ENCODE results near the gene HNRNPR. TPM values are rescaled to one million over a fixed set of nuclear protein-coding genes. Genes with fewer than 3 reads are reported as not detected.

Gene HNRNPR
- total and polyA plus RNA-seq, 2 donors (not counting 1 experiment from before 2014, with no cell fraction given) = 52.2 to 132 TPM

DNA sequence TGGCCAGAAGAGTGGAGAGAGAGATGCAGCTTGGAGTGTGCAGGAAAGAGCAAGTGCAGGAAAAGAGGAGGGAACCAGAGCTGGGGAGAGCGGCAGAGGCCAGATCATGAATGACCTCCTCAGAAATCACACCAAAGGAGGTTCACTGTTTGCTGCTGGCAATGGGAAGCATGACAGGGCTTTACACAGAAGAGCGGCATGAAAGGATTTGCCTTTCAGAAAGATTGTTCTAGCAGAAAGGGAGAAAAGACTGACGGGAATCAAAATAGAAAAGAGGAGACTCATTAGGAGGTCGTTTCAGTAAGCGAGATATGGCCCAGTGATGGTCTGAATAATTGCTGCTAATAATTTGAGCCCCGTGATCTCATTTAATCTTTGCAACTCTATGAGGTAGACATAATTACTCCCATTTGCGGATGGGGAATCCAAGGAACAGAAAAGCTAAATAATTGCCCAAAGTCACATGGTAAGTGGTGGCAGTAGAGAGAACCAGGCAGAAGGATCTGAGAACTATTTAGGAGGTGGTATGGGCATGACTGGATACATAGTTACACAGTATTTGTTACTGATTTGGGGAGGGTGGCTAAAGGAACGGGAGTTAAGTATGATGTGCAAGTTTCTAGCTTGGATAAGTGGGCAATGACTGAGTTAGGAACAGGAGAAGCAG lies 12.5 kb upstream of the HNRNPR start:
- TF ChIP-seq, protein P1, sequence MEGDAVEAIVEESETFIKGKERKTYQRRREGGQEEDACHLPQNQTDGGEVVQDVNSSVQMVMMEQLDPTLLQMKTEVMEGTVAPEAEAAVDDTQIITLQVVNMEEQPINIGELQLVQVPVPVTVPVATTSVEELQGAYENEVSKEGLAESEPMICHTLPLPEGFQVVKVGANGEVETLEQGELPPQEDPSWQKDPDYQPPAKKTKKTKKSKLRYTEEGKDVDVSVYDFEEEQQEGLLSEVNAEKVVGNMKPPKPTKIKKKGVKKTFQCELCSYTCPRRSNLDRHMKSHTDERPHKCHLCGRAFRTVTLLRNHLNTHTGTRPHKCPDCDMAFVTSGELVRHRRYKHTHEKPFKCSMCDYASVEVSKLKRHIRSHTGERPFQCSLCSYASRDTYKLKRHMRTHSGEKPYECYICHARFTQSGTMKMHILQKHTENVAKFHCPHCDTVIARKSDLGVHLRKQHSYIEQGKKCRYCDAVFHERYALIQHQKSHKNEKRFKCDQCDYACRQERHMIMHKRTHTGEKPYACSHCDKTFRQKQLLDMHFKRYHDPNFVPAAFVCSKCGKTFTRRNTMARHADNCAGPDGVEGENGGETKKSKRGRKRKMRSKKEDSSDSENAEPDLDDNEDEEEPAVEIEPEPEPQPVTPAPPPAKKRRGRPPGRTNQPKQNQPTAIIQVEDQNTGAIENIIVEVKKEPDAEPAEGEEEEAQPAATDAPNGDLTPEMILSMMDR (IDR thresholded peaks at IDR 0.05) = no peak
- TF ChIP-seq EZH2 (IDR thresholded peaks at IDR 0.05; ENCODE audit: borderline replicate concordance, insufficient read depth, low read depth, low read length, poor library complexity, severe bottlenecking) = no peak
- H4K20me1 ChIP-seq (ENCODE audit: control insufficient read depth, insufficient read depth, low read length, poor library complexity, severe bottlenecking) = no peaks in the 10 kb centered on the region
- no peak overlapping the region for H3K4me3 ChIP-seq (ENCODE audit: control extremely low read depth in 1 of 5, extremely low read depth in 1 of 5, insufficient read depth in 1 of 5, low read depth in 2 of 5, low read length in 4 of 5)
- Mint-ChIP-seq H3K4me3 (no peak overlapping the region), H3K27ac (no peak overlapping the region), H3K9me3 (ENCODE audit: insufficient read depth) (peaks cover 18% of the 10 kb centered on the region), H3K27me3 (no peaks in the 10 kb centered on the region), H3K4me1 (no peaks in the 10 kb centered on the region)
- H3K4me1 ChIP-seq (ENCODE audit: control insufficient read depth in 2 of 2, insufficient read depth in 2 of 2, low read length in 2 of 2) = no peaks in the 10 kb centered on the region
- no peak overlapping the region for H3K27ac ChIP-seq (ENCODE audit: low read length in 2 of 2)
- intact Hi-C loops (cut with micrococcal nuclease) = no loop called here
- peaks cover 0 to 3% of the 10 kb centered on the region in 2 experiments for H3K36me3 ChIP-seq (replicated peaks in 1 of 2; ENCODE audit: control extremely low read depth in 1 of 2, control insufficient read depth in 1 of 2, extremely low read depth in 1 of 2, insufficient read depth in 2 of 2, low read length in 1 of 2)
- 90% methylated on average over 2 of the region's 8 CpGs for WGBS (ENCODE audit: insufficient coverage)
- DNase-seq (no peak), ATAC-seq (ENCODE audit: low read depth) (no peak)
- no peaks in the 10 kb centered on the region for H3K79me2 ChIP-seq (ENCODE audit: control insufficient read depth, insufficient read depth, low read length)
- H3K9ac ChIP-seq (ENCODE audit: low read length) = no peak overlapping the region
- POLR2A ChIA-PET = no interaction called here
- H3K4me2 ChIP-seq (replicated peaks; ENCODE audit: low read depth, low read length, poor library complexity, severe bottlenecking) = no peak overlapping the region
- peaks cover 2 to 17% (median 12%) of the 10 kb centered on the region in 3 donors for H3K9me3 ChIP-seq (ENCODE audit: control extremely low read depth in 1 of 3, control insufficient read depth in 2 of 3, insufficient read depth in 1 of 3, low read length in 2 of 3)
- CTCF ChIA-PET = interaction anchor here (1.4 kb wide), 1 partner anchor 12 kb away, joined by 4 read pairs; the partner anchor contains the start of gene HNRNPR
- H3K27me3 ChIP-seq (replicated peaks in 1 of 4; ENCODE audit: control extremely low read depth in 1 of 4, control insufficient read depth in 3 of 4, insufficient read depth in 4 of 4, low read length in 3 of 4) = no peaks in the 10 kb centered on the region
- no peak overlapping the region for H2AFZ ChIP-seq (ENCODE audit: insufficient read depth, low read depth, low read length, poor library complexity, severe bottlenecking)

DNA sequence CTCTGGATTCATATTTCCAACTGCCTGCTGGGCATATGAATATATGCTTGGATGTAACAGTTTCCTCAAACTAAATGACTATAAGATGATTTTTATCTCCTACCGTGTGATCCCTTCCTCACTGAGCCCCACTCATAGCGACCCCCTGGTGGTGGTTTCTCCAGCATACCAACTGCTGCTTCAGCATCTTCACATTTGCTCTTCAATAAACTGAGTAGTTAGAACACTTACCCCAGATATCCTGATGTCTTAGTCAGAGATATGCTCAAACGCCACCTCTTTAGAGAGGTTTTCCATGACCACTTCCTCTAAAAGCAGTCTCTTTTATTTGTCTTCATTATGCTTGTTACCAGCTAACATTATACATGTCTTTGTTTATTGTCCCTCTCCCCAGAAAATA lies 10.2 kb upstream of the HNRNPR start:
- Histone ChIP-seq H3K4me3 (ENCODE audit: control extremely low read depth in 1 of 5, extremely low read depth in 1 of 5, insufficient read depth in 1 of 5, low read depth in 2 of 5, low read length in 4 of 5) (no peak overlapping the region), H3K27ac (ENCODE audit: low read length in 2 of 2) (no peak overlapping the region), H3K79me2 (ENCODE audit: control insufficient read depth, insufficient read depth, low read length) (no peaks in the 10 kb centered on the region), H3K36me3 (replicated peaks in 1 of 2; ENCODE audit: control extremely low read depth in 1 of 2, control insufficient read depth in 1 of 2, extremely low read depth in 1 of 2, insufficient read depth in 2 of 2, low read length in 1 of 2) (no peaks in the 10 kb centered on the region), H3K4me1 (ENCODE audit: control insufficient read depth in 2 of 2, insufficient read depth in 2 of 2, low read length in 2 of 2) (no peaks in the 10 kb centered on the region), H3K4me2 (replicated peaks; ENCODE audit: low read depth, low read length, poor library complexity, severe bottlenecking) (no peak overlapping the region), H2AFZ (ENCODE audit: insufficient read depth, low read depth, low read length, poor library complexity, severe bottlenecking) (no peak overlapping the region), H3K9ac (ENCODE audit: low read length) (no peak overlapping the region), H4K20me1 (ENCODE audit: control insufficient read depth, insufficient read depth, low read length, poor library complexity, severe bottlenecking) (no peaks in the 10 kb centered on the region), H3K27me3 (replicated peaks in 1 of 4; ENCODE audit: control extremely low read depth in 1 of 4, control insufficient read depth in 3 of 4, insufficient read depth in 4 of 4, low read length in 3 of 4) (no peaks in the 10 kb centered on the region), H3K9me3 (ENCODE audit: control extremely low read depth in 1 of 3, control insufficient read depth in 2 of 3, insufficient read depth in 1 of 3, low read length in 2 of 3) (peaks cover 0 to 10% (median 0%) of the 10 kb centered on the region in 3 donors)
- intact Hi-C loops (cut with micrococcal nuclease) = no loop called here
- ChIA-PET CTCF (no interaction called here), POLR2A (interaction anchor here (0.8 kb wide), 1 partner anchor 10 kb away, joined by 4 read pairs; the partner anchor contains the start of gene HNRNPR)
- Mint-ChIP-seq H3K27me3 (no peaks in the 10 kb centered on the region), H3K9me3 (ENCODE audit: insufficient read depth) (peaks cover 2% of the 10 kb centered on the region), H3K4me1 (no peaks in the 10 kb centered on the region), H3K27ac (no peak overlapping the region), H3K4me3 (no peak overlapping the region)
- TF ChIP-seq EZH2 (IDR thresholded peaks at IDR 0.05; ENCODE audit: borderline replicate concordance, insufficient read depth, low read depth, low read length, poor library complexity, severe bottlenecking) = no peak
- TF ChIP-seq, protein P1 (IDR thresholded peaks at IDR 0.05) = no peak
- ATAC-seq (ENCODE audit: low read depth) = no peak
- DNase-seq = no peak
- WGBS (ENCODE audit: insufficient coverage) = 29% methylated on average over 1 of the region's 3 CpGs

Data from B cell (primary cell).